ENCODE results near the gene ROGDI. TPM values are rescaled to one million over a fixed set of nuclear protein-coding genes. Genes with fewer than 3 reads are reported as not detected.

ROGDI gene
- total and polyA plus RNA-seq, 2 donors: 8.5 to 45.1 TPM

DNA sequence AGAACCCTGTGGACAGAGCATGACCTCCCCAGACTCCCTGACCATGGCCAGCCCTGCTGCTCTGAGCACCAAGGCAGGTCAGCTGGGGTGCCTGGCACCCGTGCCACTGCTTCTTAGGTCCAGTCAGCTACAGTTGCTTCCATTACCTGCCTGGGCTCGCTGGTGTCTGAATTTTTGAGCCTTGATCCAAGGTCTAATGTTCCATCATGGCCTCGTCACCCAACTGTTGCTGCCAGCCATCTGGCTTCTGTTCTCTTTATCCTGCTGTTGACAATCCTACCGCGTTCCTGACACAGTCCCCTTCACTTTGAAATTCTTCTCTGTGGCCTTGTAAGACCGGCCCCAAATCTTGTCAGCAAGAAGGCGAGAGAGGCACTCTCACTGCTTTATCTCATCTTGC is 28.0 kb upstream of the ROGDI start:
- 84% methylated on average over 7 of the region's 7 CpGs for WGBS
- H3K4me1 ChIP-seq (ENCODE audit: insufficient read depth): no peaks in the 10 kb centered on the region
- no peak overlapping the region for H3K27ac ChIP-seq (ENCODE audit: low read depth)
- no peak overlapping the region for H3K4me3 ChIP-seq (ENCODE audit: low read depth, low read length)
- DNase-seq (ENCODE audit: extremely low spot score): no peak
- peaks cover 6% of the 10 kb centered on the region for H3K36me3 ChIP-seq (ENCODE audit: insufficient read depth)

DNA sequence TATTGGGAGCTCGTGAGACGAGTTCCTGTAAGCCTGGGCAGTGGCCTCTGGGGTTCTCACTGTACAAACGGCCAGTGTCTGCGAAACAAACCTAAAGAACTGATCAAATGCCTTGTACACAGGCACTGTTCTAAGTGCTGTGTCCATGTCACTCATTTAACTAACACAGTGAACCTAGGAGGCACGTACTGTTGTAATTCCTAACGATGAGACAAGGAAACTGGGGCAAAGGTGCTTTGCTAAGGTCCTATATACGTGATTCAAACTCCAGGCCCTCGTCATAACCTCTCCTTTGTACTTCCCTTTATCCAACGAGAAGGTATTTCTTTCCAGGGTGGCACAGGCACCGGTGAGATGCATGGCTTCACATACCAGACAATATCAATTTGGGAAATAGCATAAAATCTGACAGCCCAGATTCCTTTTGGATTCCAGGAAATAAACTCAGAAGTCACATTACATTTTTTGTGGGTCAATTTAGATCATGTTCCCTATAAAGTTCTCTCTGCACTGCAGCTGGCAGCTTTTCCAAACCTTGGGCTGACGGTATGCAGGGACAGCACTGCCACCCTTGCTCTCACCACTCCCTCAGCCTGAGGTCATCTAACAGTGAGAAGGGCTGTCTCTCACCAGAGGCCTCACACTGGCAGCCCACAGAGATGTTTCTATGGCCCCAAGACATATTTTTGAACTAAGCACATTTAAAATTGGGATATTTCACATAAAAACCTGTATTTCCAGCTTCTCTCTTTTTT is 26.3 kb upstream of the ROGDI start:
- Histone ChIP-seq H3K4me1 (ENCODE audit: insufficient read depth) (no peaks in the 10 kb centered on the region), H3K36me3 (ENCODE audit: insufficient read depth) (peaks cover 6% of the 10 kb centered on the region), H3K27ac (ENCODE audit: low read depth) (no peak overlapping the region), H3K4me3 (ENCODE audit: low read depth, low read length) (no peak overlapping the region)
- 92% methylated on average over 11 of the region's 11 CpGs for WGBS
- no peak for DNase-seq (ENCODE audit: extremely low spot score)

GRCh38 chr16:4826980-4827379 is 24.5 kb upstream of the ROGDI start:
- no peak overlapping the region for H3K4me3 ChIP-seq (ENCODE audit: low read depth, low read length)
- DNase-seq (ENCODE audit: extremely low spot score): no peak
- peaks cover 7% of the 10 kb centered on the region for H3K36me3 ChIP-seq (ENCODE audit: insufficient read depth)
- 69% methylated on average over 10 of the region's 10 CpGs for WGBS
- no peak overlapping the region for H3K27ac ChIP-seq (ENCODE audit: low read depth)
- no peaks in the 10 kb centered on the region for H3K4me1 ChIP-seq (ENCODE audit: insufficient read depth)

DNA sequence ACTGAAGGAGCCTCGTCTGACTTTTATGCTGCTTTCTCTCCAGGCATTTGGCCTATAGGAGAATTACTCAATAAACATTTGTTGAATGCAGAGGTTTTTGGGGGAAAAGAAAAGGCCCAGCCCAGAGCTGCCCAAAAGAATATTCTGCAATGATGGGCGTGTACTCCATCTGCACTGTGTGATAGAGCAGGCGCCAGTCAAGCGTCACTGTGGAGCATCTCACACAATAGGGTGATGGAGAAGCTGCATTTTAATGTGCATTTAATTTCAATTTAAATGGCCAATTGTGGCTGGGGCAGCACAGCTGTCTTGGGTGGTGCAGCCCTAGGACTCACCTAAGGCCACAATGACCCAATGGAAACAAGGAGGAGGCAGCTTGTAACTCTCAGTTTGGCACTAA is 24.1 kb upstream of the ROGDI start:
- H3K36me3 ChIP-seq (ENCODE audit: insufficient read depth): peaks cover 7% of the 10 kb centered on the region
- no peak overlapping the region for H3K4me3 ChIP-seq (ENCODE audit: low read depth, low read length)
- DNase-seq (ENCODE audit: extremely low spot score): no peak
- WGBS: 96% methylated on average over 4 of the region's 4 CpGs
- H3K27ac ChIP-seq (ENCODE audit: low read depth): no peak overlapping the region
- no peaks in the 10 kb centered on the region for H3K4me1 ChIP-seq (ENCODE audit: insufficient read depth)

DNA sequence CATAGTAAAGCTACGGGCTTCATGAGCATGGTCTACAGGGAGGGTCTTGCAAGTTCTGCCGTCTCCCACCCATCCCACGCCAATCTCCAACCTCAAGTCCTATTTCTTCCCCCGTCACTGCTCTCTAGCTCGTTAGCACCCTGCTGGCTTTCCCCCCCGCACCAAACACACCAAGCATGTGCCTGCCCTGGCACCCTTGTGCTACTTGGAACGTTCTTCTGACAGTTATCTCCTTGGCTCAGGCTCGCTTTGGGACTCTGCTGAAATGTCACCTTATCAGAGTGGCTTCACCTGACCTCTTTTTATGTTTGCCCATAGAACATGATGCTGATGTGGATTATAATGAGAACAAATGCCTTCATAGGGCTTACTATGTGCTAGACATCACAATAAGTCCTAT is 22.8 kb upstream of the ROGDI start:
- Histone ChIP-seq H3K27ac (ENCODE audit: low read depth) (no peak overlapping the region), H3K4me3 (ENCODE audit: low read depth, low read length) (no peak overlapping the region), H3K4me1 (ENCODE audit: insufficient read depth) (no peaks in the 10 kb centered on the region), H3K36me3 (ENCODE audit: insufficient read depth) (peaks cover 1% of the 10 kb centered on the region)
- DNase-seq (ENCODE audit: extremely low spot score): no peak
- WGBS: 90% methylated on average over 8 of the region's 8 CpGs

- Histone ChIP-seq H3K4me3 (ENCODE audit: low read depth, low read length) (no peak overlapping the region), H3K27ac (ENCODE audit: low read depth) (no peak overlapping the region), H3K4me1 (ENCODE audit: insufficient read depth) (no peaks in the 10 kb centered on the region), H3K36me3 (ENCODE audit: insufficient read depth) (peaks cover 1% of the 10 kb centered on the region)
- 91% methylated on average over 6 of the region's 6 CpGs for WGBS
- no peak for DNase-seq (ENCODE audit: extremely low spot score)
Measured at GRCh38 chr16:4820652-4821051, 18.2 kb upstream of the ROGDI start.

DNA sequence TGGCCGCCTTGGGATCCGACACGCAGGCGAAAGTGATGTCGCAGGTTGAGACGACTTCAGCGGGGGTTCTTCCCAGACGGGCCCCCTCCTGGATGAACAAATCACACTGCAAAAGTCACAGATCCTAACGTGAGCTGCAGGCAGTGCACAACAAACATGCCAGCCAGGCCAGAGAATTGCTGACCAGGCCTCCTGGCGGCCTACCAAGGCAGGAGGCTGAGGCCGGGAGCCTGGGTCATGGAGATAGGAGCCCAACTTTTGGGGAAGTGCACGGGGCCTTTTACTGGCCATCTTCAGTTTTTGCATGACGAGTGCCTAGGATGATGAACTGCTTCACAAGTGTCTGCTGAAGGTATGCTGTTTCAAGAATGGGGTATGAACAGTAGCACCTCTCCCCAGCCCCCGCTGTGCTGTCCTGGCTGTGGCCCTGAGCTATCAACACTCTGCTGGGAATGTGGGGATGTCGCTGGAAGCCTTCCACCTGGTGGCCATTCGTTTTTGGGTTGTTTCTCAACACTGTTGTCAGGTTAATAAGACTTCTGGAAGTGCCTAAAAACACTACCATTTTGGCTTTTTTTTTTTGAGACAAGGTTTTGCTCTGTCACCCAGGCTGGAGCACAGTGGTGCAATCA is 12.2 kb upstream of the ROGDI start:
- Histone ChIP-seq H3K27ac (ENCODE audit: low read depth) (no peak overlapping the region), H3K4me1 (ENCODE audit: insufficient read depth) (no peaks in the 10 kb centered on the region), H3K4me3 (ENCODE audit: low read depth, low read length) (no peak overlapping the region), H3K36me3 (ENCODE audit: insufficient read depth) (peaks cover 9% of the 10 kb centered on the region)
- no peak for DNase-seq (ENCODE audit: extremely low spot score)
- 72% methylated on average over 16 of the region's 16 CpGs for WGBS

DNA sequence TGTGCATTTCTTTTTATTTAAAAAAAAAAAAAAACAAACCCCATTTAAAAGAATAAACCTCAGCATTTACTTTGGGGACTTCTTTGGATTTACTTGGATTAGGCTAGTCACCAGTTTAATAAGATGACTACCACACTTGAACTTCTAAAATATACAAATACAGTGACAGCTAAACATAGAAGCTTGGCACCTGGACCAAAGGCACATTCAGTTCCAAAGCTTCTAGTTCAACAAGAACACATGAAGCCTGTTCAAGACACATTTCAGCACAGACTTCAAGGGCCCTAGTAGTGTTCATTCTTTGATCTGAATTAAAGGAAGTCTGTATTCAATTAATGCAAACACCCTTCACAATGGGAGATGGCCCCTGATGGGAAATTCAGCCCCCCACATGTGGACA is 11.6 kb upstream of the ROGDI start:
- Histone ChIP-seq H3K27ac (ENCODE audit: low read depth) (no peak overlapping the region), H3K4me1 (ENCODE audit: insufficient read depth) (no peaks in the 10 kb centered on the region), H3K36me3 (ENCODE audit: insufficient read depth) (peaks cover 9% of the 10 kb centered on the region), H3K4me3 (ENCODE audit: low read depth, low read length) (no peak overlapping the region)
- no peak for DNase-seq (ENCODE audit: extremely low spot score)

- H3K27ac ChIP-seq (ENCODE audit: low read depth): no peak overlapping the region
- peaks cover 9% of the 10 kb centered on the region for H3K36me3 ChIP-seq (ENCODE audit: insufficient read depth)
- no peaks in the 10 kb centered on the region for H3K4me1 ChIP-seq (ENCODE audit: insufficient read depth)
- WGBS: 86% methylated on average over 16 of the region's 16 CpGs
- no peak overlapping the region for H3K4me3 ChIP-seq (ENCODE audit: low read depth, low read length)
- DNase-seq (ENCODE audit: extremely low spot score): no peak
Measured at GRCh38 chr16:4813251-4814003, 11.0 kb upstream of the ROGDI start.

GRCh38 chr16:4811773-4812172 is 9.3 kb upstream of the ROGDI start:
- Histone ChIP-seq H3K27ac (ENCODE audit: low read depth) (no peak overlapping the region), H3K4me1 (ENCODE audit: insufficient read depth) (no peaks in the 10 kb centered on the region), H3K36me3 (ENCODE audit: insufficient read depth) (peaks cover 9% of the 10 kb centered on the region), H3K4me3 (ENCODE audit: low read depth, low read length) (no peak overlapping the region)
- WGBS: 93% methylated on average over 9 of the region's 9 CpGs
- DNase-seq (ENCODE audit: extremely low spot score): no peak

DNA sequence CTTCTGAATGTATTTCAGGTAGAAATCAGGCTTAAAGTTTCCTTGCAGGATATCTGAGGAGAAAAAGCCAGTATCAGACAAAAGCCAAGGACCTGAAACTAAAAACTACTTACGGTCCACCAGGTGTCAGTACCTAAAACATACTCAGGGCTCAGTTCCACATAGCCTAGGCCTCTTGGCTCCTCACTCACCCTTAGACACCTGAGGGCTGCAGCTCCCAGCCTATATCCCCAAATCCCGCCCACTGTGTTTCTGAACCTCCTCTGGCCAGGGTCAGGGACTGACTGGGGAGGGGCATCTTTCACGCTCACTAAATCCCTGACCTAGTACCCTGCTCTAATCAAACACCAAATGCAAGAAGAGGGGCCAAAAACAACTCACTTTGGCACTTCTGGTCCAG is 8.8 kb upstream of the ROGDI start:
- H3K4me1 ChIP-seq (ENCODE audit: insufficient read depth): no peaks in the 10 kb centered on the region
- 93% methylated on average over 3 of the region's 3 CpGs for WGBS
- H3K36me3 ChIP-seq (ENCODE audit: insufficient read depth): peaks cover 9% of the 10 kb centered on the region
- no peak for DNase-seq (ENCODE audit: extremely low spot score)
- H3K27ac ChIP-seq (ENCODE audit: low read depth): no peak overlapping the region
- no peak overlapping the region for H3K4me3 ChIP-seq (ENCODE audit: low read depth, low read length)

DNA sequence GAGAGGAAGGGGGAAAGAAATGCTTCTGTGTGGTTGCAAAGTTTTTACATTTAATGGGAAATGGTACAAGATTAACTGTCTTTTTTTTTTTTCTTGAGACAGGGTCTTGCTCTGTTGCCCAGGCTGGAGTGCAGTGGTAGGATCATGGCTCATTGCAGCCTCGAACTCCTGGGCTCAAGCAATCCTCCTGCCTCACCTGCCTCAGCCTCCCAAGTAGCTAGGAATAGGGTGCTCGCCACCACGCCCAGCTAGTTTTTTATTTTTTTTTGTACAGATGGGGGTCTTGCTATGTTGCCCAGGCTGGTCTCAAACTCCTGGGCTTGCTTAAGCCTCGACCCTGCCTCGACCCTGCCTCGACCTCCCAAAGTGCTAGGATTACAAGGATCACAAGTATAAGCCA is 3.8 kb upstream of the ROGDI start:
- no peaks in the 10 kb centered on the region for H3K36me3 ChIP-seq (ENCODE audit: insufficient read depth)
- H3K4me3 ChIP-seq (ENCODE audit: low read depth, low read length): no peak overlapping the region
- peaks cover 2% of the 10 kb centered on the region for H3K4me1 ChIP-seq (ENCODE audit: insufficient read depth)
- 93% methylated on average over 6 of the region's 6 CpGs for WGBS
- no peak for DNase-seq (ENCODE audit: extremely low spot score)
- no peak overlapping the region for H3K27ac ChIP-seq (ENCODE audit: low read depth)

GRCh38 chr16:4805231-4805630 is 2.8 kb upstream of the ROGDI start:
- DNase-seq (ENCODE audit: extremely low spot score): no peak
- Histone ChIP-seq H3K4me3 (ENCODE audit: low read depth, low read length) (no peak overlapping the region), H3K4me1 (ENCODE audit: insufficient read depth) (peaks cover 3% of the 10 kb centered on the region), H3K36me3 (ENCODE audit: insufficient read depth) (no peaks in the 10 kb centered on the region), H3K27ac (ENCODE audit: low read depth) (no peak overlapping the region)
- 65% methylated on average over 11 of the region's 11 CpGs for WGBS
